Measurements from ENCODE around the gene FOXN3. TPM values are rescaled to one million over a fixed set of nuclear protein-coding genes. Genes with fewer than 3 reads are reported as not detected.

FOXN3 gene
- polyA plus RNA-seq, 1 of the 3 experiments (the other 2 are of a cell fraction) = 9.8 TPM

DNA sequence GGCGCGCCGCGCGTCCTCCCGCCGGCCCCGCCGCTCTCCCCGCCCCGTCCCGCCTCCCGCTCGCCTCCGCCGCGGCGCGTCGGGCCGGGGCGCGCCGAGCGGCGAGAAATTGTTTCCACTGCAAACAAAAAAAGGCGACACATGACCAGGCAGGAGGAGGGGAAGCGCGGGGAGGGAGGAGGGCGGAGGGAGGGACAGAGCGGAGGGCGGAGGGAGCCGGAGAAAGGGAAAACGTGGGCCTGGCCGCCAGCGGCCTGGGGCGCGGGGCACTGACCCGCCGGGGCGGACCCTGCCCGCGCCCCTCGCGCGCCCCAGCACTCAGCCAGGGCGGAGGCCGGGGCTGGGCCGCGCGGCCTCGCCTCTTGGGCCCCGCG, at the start of gene FOXN3 (continued):
- TF ChIP-seq TCF12 (IDR thresholded peaks at IDR 0.05) (no peak), FOXJ3 (CRISPR knock-in tag; IDR thresholded peaks at IDR 0.05) (no peak), MXI1 (IDR thresholded peaks at IDR 0.05; ENCODE audit: low read depth, low read length) (peak; percentile 74), MEF2A (IDR thresholded peaks at IDR 0.05; ENCODE audit: borderline replicate concordance, low read depth) (no peak), NRF1 (IDR thresholded peaks at IDR 0.05; ENCODE audit: low read depth, low read length) (no peak), FOSL2 (IDR thresholded peaks at IDR 0.05; ENCODE audit: borderline replicate concordance, low read depth) (no peak), TAF1 (IDR thresholded peaks at IDR 0.05; ENCODE audit: borderline replicate concordance, low read depth, low read length) (peak; percentile 58), RAD21 (IDR thresholded peaks at IDR 0.05; ENCODE audit: low read length) (no peak), SMC3 (IDR thresholded peaks at IDR 0.05; ENCODE audit: low read depth, low read length) (0 out of 2 replicates have a peak, but pooled peaks have one; percentile 22)
- TF ChIP-seq, protein P1, sequence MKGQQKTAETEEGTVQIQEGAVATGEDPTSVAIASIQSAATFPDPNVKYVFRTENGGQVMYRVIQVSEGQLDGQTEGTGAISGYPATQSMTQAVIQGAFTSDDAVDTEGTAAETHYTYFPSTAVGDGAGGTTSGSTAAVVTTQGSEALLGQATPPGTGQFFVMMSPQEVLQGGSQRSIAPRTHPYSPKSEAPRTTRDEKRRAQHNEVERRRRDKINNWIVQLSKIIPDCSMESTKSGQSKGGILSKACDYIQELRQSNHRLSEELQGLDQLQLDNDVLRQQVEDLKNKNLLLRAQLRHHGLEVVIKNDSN (IDR thresholded peaks at IDR 0.05; ENCODE audit: borderline replicate concordance, low read depth) = peak; percentile 86

DNA sequence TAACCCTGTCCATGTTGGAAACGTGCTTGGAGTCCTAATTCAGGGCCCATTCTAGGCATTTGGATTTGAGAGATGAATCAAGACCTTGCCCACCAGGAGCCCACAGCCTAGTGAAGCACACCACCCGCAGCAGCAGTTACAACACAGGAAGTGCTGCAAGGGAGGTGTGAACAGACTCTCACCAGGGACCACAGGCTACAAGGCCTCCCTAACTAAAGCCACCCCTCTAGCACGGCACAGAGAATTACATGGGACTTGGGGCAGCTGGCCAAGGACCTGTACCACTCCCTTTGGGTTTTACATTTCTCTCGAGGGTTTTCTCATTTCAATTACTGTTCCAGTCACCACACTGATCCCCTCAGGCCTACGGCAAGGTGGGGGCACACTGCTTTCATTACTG, 49.5 kb upstream of the FOXN3 start:
- Histone ChIP-seq H3K9me3 (no peaks in the 10 kb centered on the region), H3K4me3 (ENCODE audit: low read depth in 2 of 2, low read length in 1 of 2) (no peak overlapping the region), H3K27me3 (ENCODE audit: insufficient read depth) (no peaks in the 10 kb centered on the region), H2AFZ (ENCODE audit: low read depth) (no peak overlapping the region), H3K4me2 (no peak overlapping the region), H3K79me2 (ENCODE audit: insufficient read depth) (no peaks in the 10 kb centered on the region), H3F3A (replicated peaks; ENCODE audit: insufficient read depth) (no peaks in the 10 kb centered on the region), H3K27ac (ENCODE audit: low read depth in 2 of 2, low read length in 1 of 2) (no peak overlapping the region), H4K20me1 (ENCODE audit: insufficient read depth) (no peaks in the 10 kb centered on the region), H3K36me3 (replicated peaks in 1 of 2; ENCODE audit: control insufficient read depth in 1 of 2, insufficient read depth in 2 of 2, low read length in 1 of 2) (no peaks in the 10 kb centered on the region), H3K9ac (no peak overlapping the region), H3K4me1 (ENCODE audit: control insufficient read depth in 1 of 2, insufficient read depth in 2 of 2, low read depth in 1 of 2, low read length in 1 of 2) (peaks cover 0 to 5% of the 10 kb centered on the region in 2 experiments; a peak in 1 of 4 replicates), H3K9me2 (no peaks in the 10 kb centered on the region)
- CTCF ChIA-PET = no interaction called here
- POLR2A ChIA-PET = no interaction called here
- 68% methylated on average over 4 of the region's 5 CpGs for WGBS (ENCODE audit: low lambda C conversion rate)
- no peak for DNase-seq
- TF ChIP-seq NFIC (IDR thresholded peaks at IDR 0.05; ENCODE audit: borderline replicate concordance) (no peak), EZH2phosphoT487 (IDR thresholded peaks at IDR 0.05; ENCODE audit: borderline replicate concordance, low read depth) (no peak), TEAD4 (IDR thresholded peaks at IDR 0.05; ENCODE audit: borderline replicate concordance, insufficient read depth) (no peak), RAD21 (IDR thresholded peaks at IDR 0.05; ENCODE audit: low read length) (no peak), RFX5 (IDR thresholded peaks at IDR 0.05; ENCODE audit: low read length) (no peak), MXI1 (IDR thresholded peaks at IDR 0.05; ENCODE audit: low read depth, low read length) (no peak), PBX3 (IDR thresholded peaks at IDR 0.05) (no peak), POLR2AphosphoS5 (IDR thresholded peaks at IDR 0.05; ENCODE audit: low read depth, low read length) (no peak), ELF1 (IDR thresholded peaks at IDR 0.05) (no peak), MAX (IDR thresholded peaks at IDR 0.05; ENCODE audit: low read depth) (no peak), GATA2 (CRISPR knock-in tag; IDR thresholded peaks at IDR 0.05) (no peak), ZBTB33 (IDR thresholded peaks at IDR 0.05; ENCODE audit: borderline replicate concordance, low read depth) (no peak), FOXM1 (IDR thresholded peaks at IDR 0.05; ENCODE audit: low read depth) (no peak), RXRA (IDR thresholded peaks at IDR 0.05; ENCODE audit: borderline replicate concordance, low read depth) (no peak)
- TF ChIP-seq, protein P2, sequence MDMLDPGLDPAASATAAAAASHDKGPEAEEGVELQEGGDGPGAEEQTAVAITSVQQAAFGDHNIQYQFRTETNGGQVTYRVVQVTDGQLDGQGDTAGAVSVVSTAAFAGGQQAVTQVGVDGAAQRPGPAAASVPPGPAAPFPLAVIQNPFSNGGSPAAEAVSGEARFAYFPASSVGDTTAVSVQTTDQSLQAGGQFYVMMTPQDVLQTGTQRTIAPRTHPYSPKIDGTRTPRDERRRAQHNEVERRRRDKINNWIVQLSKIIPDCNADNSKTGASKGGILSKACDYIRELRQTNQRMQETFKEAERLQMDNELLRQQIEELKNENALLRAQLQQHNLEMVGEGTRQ (IDR thresholded peaks at IDR 0.05; ENCODE audit: borderline replicate concordance, low read depth, low read length) = no peak
- TF ChIP-seq, protein P1 (IDR thresholded peaks at IDR 0.05; ENCODE audit: borderline replicate concordance, low read depth) = no peak
- TF ChIP-seq, protein P3, sequence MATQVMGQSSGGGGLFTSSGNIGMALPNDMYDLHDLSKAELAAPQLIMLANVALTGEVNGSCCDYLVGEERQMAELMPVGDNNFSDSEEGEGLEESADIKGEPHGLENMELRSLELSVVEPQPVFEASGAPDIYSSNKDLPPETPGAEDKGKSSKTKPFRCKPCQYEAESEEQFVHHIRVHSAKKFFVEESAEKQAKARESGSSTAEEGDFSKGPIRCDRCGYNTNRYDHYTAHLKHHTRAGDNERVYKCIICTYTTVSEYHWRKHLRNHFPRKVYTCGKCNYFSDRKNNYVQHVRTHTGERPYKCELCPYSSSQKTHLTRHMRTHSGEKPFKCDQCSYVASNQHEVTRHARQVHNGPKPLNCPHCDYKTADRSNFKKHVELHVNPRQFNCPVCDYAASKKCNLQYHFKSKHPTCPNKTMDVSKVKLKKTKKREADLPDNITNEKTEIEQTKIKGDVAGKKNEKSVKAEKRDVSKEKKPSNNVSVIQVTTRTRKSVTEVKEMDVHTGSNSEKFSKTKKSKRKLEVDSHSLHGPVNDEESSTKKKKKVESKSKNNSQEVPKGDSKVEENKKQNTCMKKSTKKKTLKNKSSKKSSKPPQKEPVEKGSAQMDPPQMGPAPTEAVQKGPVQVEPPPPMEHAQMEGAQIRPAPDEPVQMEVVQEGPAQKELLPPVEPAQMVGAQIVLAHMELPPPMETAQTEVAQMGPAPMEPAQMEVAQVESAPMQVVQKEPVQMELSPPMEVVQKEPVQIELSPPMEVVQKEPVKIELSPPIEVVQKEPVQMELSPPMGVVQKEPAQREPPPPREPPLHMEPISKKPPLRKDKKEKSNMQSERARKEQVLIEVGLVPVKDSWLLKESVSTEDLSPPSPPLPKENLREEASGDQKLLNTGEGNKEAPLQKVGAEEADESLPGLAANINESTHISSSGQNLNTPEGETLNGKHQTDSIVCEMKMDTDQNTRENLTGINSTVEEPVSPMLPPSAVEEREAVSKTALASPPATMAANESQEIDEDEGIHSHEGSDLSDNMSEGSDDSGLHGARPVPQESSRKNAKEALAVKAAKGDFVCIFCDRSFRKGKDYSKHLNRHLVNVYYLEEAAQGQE (IDR thresholded peaks at IDR 0.05; ENCODE audit: low read depth, low read length) = no peak

Measured in SK-N-SH (cell line).